GM18526 (cell line): ENCODE results near the gene CPT1B.

ENCODE experiments used
- POLR2A ChIP-seq: IDR thresholded peaks from 3 replicates; pipeline ENCODE4 v1.6.1; 2011; ENCODE audit not compliant: insufficient read length; ENCODE audit errors: extremely low read depth

Gene CPT1B

GRCh38 chr22:50581031-50581949, 3.1 kb upstream of the CPT1B start:
- TF ChIP-seq POLR2A = no peak

GRCh38 chr22:50579752-50580151, 1.5 kb upstream of the CPT1B start:
- TF ChIP-seq POLR2A = no peak

GRCh38 chr22:50578776-50579310, 616 bp upstream of the CPT1B start:
- no peak for TF ChIP-seq POLR2A

GRCh38 chr22:50577697-50577986, 585 bp downstream of the CPT1B start:
- TF ChIP-seq POLR2A = no peak

- no peak for TF ChIP-seq POLR2A
Measured at GRCh38 chr22:50576806-50577696, 1.2 kb downstream of the CPT1B start.

GRCh38 chr22:50576070-50576469, 2.2 kb downstream of the CPT1B start:
- TF ChIP-seq POLR2A = no peak

GRCh38 chr22:50575426-50575941, 2.7 kb downstream of the CPT1B start:
- no peak for TF ChIP-seq POLR2A

GRCh38 chr22:50574383-50574755, 3.9 kb downstream of the CPT1B start:
- no peak for TF ChIP-seq POLR2A

- no peak for TF ChIP-seq POLR2A
Measured at GRCh38 chr22:50573491-50574382, 4.5 kb downstream of the CPT1B start.

GRCh38 chr22:50572965-50573364, 5.3 kb downstream of the CPT1B start:
- no peak for TF ChIP-seq POLR2A

- TF ChIP-seq POLR2A = no peak
Measured at GRCh38 chr22:50571264-50572175, 6.7 kb downstream of the CPT1B start.

GRCh38 chr22:50570861-50571260, 7.4 kb downstream of the CPT1B start:
- TF ChIP-seq POLR2A = no peak

GRCh38 chr22:50569896-50570535, 8.2 kb downstream of the CPT1B start:
- TF ChIP-seq POLR2A = no peak

- TF ChIP-seq POLR2A = no peak
Measured at GRCh38 chr22:50569041-50569459, 9.2 kb downstream of the CPT1B start.

GRCh38 chr22:50568626-50569025, 9.6 kb downstream of the CPT1B start:
- no peak for TF ChIP-seq POLR2A
